Stimulated activated CD8-positive, alpha-beta memory T cell treated with anti-CD3 and anti-CD28 coated beads, Interleukin-15, amount 100 ng/mL, for 4 hours (primary cell): ENCODE measurements around the gene S100A3.
"Not testable (repeated sequence)": the region's sequence is repeated elsewhere in the genome, so short reads cannot be mapped to it uniquely, and the experiment has no call there.

ENCODE experiments used
- DNase-seq, 2 donors: peaks; one replicate each; pipeline ENCODE4 v3.0.0-alpha.2; 2020; ENCODE audit warnings: low read depth in 2 of 2

S100A3 gene

GRCh38 chr1:153534925-153535241 lies 14.2 kb downstream of the S100A3 start:
- no peak for DNase-seq

- DNase-seq: no peak
These were observed 14.7 kb downstream of the S100A3 start for GRCh38 chr1:153534226-153534924.

- DNase-seq: no peak
These were observed 15.3 kb downstream of the S100A3 start for GRCh38 chr1:153533689-153534201.

GRCh38 chr1:153532769-153533599 lies 16.1 kb downstream of the S100A3 start:
- no peak for DNase-seq

- DNase-seq: no peak
These were observed 16.9 kb downstream of the S100A3 start for GRCh38 chr1:153532181-153532580.

- DNase-seq: no peak
These were observed 17.4 kb downstream of the S100A3 start for GRCh38 chr1:153531638-153532037.

GRCh38 chr1:153527683-153528040 lies 21.4 kb downstream of the S100A3 start:
- no peak for DNase-seq

- DNase-seq: no peak
These were observed 21.9 kb downstream of the S100A3 start for GRCh38 chr1:153527023-153527682.

GRCh38 chr1:153526132-153526543 lies 22.9 kb downstream of the S100A3 start:
- no peak for DNase-seq

- no peak for DNase-seq
These were observed 23.9 kb downstream of the S100A3 start for GRCh38 chr1:153525088-153525728.

GRCh38 chr1:153522353-153523048 lies 26.6 kb downstream of the S100A3 start:
- DNase-seq: not testable (repeated sequence)

GRCh38 chr1:153521808-153522207 lies 27.2 kb downstream of the S100A3 start:
- DNase-seq: not testable (repeated sequence)

- no peak for DNase-seq
These were observed 28.1 kb downstream of the S100A3 start for GRCh38 chr1:153520818-153521476.

GRCh38 chr1:153520137-153520691 lies 28.8 kb downstream of the S100A3 start:
- DNase-seq: not testable (repeated sequence)

GRCh38 chr1:153519242-153519641 lies 29.8 kb downstream of the S100A3 start:
- no peak for DNase-seq

- no peak for DNase-seq
These were observed 33.3 kb downstream of the S100A3 start for GRCh38 chr1:153515504-153516394.

- DNase-seq: no peak
These were observed 35.4 kb downstream of the S100A3 start for GRCh38 chr1:153513666-153514065.

GRCh38 chr1:153513023-153513422 lies 36.0 kb downstream of the S100A3 start:
- no peak for DNase-seq

GRCh38 chr1:153510984-153511410 lies 38.1 kb downstream of the S100A3 start:
- DNase-seq: peak; percentile 51 to 61
